GM19025 (cell line): Measurements from ENCODE around the gene HADHA.
"Not testable (repeated sequence)": the region's sequence is repeated elsewhere in the genome, so short reads cannot be mapped to it uniquely, and the experiment has no call there.

ENCODE experiments used
- ATAC-seq: cut with Tn5 transposase; IDR thresholded peaks from one replicate; pipeline ENCODE4 v1.9.1; 2021; ENCODE audit warnings: mild to moderate bottlenecking, low read depth, moderate library complexity; ENCODE audit not compliant: unreplicated experiment

HADHA gene

DNA sequence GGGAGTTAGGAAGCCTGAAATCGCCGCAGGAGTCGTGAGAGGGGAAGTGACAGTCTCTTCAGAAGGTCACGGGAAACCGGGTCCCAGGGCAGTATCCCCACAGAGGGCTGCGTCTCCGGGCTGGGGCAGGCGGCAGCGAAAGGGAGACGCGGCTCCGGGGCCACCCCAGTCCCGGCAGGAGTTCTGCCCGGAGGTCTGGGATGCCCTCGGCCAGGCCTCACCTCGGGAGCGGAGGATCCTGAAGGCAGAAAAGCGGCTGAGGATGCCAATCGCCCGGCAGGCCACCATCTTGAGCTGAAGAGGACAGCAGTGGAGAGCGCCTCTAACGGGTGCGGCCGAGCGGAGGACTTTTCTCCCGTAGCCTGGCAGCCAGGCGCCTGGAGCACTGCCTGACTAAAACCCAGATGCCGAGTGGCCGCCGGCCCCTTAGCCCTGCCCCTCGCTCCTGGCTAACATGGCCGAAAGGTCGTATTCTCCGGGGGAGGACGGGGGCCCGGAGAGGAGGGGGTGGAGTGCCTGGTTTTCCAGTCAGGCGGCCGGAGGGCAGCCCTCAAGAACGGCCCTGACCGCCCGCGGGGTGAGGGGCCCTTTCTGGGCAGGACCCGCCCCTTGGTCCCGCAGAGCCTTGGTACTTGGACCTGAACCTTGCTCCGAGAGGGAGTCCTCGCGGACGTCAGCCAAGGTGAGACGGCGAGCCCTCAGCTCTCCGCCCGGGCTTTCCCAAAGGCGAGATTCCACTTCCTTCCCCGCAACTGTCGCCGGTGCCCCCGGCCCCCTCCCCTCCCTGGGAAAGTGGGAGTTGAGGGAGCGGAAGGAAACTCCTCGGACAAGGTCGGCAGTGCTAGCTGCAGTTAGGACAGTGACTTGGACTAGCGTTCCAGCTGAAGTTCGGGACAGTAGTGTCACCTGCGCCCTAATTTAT lies at the start of gene HADHA, which contains the start of gene HADHB:
HADHA (minus strand) TSS at position 324 of the 922 bp plus-strand sequence; CDS start at position 288, 36 bp downstream.
HADHB (plus strand) TSS at position 631 of the 922 bp plus-strand sequence. CDS start 9,316 bp downstream, outside the sequence.
- ATAC-seq = peak; percentile 73

DNA sequence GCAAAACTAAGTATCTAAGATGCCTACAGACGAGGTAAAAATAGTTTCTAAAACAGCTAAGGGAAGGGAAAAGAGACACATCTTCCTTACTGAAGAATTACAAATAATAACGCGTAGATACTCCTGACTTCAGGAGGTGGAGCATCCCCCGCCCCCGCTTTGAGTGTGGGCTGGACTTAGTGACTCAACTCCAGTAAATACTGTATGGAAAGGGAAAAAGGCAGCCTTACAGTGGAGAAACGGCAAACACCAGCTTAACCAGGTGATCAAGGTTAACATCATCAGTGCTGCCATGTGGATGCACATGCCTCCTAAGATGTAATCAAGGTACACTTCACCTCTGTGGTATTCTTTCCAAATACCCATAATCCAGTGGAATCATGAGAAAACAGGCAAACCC lies 48.2 kb upstream of the HADHA start:
- no peak for ATAC-seq

DNA sequence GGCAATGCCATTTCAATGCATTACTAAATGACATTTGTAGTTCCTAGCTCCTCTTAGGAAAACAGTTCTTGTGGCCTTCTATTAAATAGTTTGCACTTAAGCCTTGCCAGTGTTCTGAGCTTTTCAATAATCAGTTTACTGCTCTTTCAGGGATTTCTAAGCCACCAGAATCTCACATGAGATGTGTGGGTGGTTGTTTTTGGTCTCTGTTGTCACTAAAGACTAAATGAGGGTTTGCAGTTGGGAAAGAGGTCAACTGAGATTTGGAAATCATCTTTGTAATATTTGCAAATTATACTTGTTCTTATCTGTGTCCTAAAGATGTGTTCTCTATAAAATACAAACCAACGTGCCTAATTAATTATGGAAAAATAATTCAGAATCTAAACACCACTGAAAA lies 45.6 kb upstream of the HADHA start:
- no peak for ATAC-seq

DNA sequence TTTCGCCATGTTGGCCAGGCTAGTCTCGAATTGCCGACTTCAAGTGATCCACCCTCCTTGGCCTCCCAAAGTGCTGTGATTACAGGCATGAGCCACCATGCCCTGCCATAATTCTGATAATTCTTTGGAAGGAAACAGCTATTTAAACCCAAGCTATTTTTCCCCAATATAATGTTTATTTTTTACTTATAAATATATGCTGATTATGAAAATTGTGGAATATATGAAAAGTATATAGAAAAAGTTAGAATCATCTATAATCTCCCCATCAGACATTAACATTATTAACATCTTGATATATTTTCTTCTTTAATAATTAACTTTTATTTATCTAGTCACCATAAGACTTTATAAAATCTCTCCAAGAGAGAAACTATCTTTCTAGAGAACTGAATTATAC lies 41.5 kb upstream of the HADHA start:
- ATAC-seq = no peak

DNA sequence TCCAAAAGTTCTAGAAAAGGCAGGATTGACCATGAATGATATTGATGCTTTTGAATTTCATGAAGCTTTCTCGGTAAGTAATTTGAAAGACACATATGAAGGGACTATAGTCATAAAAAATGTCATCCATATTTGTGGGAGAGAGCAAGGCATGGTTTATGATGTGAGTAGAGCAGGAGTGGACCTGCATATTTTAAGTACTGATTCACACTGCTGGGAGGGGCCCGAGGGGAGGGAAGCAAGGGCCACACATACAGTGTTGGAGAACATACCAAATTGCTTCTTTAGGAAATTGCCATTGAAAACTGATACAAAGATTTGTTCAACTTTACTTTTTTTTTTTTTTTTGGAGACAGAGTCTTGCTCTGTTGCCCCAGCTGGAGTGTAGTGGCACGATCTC lies 39.7 kb upstream of the HADHA start:
- no peak for ATAC-seq

DNA sequence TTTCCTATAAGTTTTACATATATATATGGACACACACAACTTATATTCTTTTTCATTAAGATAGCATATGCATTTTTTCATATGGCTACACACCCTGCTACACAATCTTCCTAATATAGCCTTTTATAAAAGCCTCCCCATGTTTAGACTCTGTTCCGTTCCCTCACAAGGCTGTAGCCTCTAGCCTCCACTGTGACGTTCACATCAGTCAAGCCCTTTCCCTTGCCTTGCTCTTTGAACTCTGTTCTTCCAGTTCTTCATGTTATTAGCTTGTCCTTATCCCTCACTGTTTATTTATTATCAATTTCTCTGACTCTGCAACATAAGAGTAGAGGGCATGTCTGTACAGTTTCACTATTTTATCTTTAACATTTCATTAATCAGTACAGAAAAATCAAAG lies 39.2 kb upstream of the HADHA start:
- ATAC-seq = no peak

DNA sequence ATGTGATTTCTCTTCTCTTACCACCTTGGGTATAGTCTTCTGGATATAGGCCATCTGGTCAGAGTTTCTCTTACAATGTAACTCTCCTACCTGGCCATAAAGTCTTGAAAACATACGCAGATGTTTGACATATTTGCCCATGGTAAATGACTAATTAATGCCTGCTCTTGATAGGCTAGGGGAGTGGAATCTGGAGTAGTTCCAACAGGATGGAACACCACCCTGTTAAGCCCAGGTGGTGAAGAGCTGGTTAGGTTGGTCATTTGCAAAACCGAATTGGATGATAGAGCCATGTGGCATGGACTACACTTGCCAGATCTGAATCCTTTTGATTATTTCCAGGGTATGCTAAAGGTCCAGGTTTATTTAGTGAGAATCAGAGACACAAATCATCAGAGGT lies 36.8 kb upstream of the HADHA start:
- no peak for ATAC-seq

DNA sequence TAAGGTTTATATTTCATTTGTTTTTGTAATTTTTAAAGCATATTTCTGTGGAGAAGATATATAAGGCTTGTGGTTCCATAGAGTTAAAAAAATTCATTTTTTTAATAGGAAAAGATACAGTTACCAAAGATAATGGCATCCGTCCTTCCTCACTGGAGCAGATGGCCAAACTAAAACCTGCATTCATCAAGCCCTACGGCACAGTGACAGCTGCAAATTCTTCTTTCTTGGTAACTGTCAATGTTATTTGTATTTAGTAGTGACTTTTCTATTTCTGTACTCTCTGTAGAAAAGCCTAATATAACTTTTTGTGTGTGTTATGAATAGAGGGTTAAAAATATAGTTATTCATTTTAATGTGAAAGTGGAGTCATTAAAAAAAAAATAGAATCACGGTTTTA lies 35.5 kb upstream of the HADHA start:
- no peak for ATAC-seq

DNA sequence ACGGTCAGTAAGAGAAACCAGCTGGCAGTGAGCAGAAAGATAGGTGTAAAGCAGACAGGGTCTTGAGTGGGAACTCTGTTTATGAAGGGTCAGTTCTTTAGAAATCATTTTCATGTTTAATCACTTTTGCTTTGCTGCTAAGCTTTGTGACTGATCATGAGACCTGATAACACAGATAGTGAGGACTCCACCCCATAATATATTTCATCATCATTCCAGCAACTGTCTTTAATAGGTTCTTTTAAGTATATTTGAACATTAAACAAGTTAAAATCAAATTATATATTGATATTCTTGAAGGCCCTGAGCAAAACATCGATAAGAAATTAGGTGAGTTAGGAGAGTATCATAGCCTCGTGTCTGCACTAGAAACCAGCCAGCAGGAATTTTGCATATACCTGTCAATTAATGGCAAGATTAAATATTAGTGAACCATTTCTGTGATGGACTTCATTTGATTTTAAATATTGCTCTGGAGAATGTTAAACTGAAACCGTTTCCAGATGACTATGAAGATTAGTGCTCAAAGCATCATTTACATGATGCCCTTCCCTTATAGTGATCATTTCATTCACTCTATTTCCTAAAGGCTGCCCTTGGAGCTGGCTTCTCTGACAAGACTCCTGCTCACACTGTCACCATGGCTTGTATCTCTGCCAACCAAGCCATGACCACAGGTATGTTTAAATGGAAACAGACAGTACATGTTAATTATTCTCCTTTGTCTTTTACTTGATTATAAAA lies 32.2 kb upstream of the HADHA start:
- ATAC-seq = no peak

DNA sequence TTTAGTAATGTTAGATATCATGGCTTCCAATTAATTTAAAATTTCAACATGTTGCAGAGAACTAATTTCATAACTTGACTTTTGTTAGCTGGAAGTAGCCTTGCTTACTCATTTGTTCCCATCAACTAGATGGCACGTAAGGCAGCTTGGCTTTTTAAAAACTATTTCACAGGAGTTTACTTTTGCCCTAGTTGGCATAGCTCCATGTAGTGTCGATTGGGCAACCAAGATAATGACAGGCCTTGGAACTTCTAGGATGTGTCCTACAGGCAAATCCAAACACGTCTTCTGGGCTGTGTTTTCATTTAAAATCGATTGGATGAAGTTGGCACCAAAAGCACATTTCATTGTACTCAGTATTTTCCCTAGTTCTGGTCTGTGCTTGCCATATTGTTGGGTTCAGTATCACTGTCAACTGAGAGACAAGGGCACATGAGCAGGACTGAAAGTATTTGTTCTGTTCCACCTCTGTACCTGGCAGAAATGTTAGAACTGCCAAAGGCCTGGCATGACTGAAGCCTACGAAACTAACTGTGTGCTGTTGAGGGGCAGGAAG lies 29.7 kb upstream of the HADHA start:
- no peak for ATAC-seq

DNA sequence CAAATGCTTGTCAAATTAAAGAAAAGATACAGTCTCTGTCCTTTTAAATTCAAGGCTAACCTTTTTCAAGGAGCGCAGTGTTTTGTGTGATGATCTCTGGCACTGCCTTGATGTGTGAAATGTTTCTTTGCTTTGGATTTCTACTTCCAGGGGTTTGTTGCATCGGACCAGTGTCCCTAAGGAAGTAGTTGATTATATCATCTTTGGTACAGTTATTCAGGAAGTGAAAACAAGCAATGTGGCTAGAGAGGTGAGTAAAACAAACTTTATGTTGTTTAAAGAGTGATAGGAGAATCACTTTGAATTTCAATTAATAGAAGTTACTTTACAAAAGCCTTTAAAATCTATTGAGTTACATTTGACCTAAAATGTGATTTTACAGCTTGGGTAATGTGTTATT lies 29.1 kb upstream of the HADHA start:
- ATAC-seq = no peak

DNA sequence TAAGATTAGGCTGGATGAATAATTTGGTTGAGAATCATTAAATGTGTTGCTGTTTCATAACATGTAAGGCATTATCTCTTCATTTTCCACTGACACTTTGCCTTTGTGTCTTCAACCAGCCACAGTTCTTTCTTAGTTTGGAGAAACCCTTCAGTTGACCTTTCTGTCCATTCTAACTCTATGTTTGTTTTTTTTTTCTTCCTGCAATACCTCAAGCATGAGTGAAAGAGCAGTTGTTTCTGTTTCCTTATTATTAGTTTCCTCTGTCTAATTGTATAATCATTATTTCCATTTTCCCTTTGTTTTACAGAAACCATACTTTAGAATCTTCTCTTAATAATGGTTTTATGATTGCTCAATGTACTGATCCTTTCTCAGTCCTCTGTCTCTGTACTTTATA lies 25.9 kb upstream of the HADHA start:
- no peak for ATAC-seq

DNA sequence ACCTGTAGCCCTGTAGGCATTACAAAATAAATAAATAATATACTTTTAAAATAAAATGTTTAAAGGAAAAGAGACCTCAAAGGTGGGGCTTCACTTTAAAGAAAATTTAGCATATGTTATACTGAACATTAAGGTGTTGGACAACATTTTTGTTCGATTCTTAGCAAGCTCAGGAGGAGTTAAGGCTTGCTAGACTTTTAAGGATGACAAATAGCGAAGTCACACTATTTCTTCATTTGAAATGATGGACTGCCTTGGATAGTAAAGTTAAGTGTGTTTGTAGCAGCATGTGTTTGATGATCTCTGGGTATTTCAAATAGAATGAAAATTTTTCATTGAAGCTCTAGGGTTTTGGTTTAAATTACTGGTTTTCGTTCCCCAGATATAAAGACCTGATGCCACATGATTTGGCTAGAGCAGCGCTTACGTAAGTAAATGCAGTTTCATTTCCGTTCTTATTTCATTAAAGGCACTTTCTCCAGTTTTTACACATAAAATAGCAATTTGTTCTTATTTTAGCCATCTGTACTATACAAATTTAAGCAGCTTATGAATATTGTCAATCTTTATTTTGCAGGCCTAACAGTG lies 25.2 kb upstream of the HADHA start:
- no peak for ATAC-seq

DNA sequence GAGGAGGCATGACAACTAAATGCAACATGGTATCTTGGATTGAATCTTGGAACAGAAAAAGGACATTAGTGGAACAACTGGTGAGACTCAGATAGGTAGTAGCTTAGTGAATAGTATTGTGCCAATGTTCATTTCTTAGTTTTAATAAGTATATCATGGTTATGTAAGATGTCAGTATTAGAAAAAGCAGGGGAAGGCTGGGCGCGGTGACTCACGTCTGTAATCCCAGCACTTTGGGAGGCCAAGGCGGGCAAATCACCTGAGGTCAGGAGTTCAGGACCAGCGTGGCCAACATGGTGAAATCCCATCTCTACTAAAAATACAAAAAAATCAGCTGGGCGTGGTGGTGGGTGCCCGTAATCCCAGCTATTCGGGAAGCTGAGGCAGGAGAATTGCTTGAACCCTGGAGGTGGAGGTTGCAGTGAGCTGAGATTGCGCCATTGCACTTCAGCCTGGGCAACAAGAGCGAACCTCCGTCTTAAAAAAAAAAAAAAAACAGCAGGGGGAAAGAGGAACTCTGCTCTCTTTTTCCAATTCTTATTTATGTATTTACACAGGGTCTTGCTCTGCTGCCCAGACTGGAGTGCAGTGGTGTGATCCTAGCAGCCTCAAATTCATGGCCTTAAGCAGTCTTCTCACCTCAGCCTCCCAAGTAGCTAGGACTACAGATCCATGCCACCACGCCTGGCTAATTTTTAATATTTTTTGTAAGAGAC lies 24.4 kb upstream of the HADHA start:
- not testable (repeated sequence) for ATAC-seq

DNA sequence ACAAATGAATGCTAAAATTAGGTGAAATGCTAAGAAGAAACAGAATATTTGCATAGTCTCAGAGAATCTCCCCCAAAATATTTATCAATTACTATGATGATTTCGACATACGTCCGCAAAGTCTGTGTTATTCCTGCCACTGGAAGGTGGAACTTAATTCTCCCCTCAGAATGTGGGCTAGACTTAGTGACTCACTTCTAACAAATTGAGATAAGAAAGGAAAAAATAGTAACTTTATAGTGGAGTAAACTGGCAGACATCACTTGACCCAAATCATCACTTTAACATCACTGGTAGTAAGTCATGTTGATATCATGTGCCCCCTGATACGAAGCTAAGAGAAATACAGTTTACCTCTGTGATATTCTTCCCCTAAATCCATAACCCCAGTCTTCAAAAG lies 23.8 kb upstream of the HADHA start:
- ATAC-seq = no peak

DNA sequence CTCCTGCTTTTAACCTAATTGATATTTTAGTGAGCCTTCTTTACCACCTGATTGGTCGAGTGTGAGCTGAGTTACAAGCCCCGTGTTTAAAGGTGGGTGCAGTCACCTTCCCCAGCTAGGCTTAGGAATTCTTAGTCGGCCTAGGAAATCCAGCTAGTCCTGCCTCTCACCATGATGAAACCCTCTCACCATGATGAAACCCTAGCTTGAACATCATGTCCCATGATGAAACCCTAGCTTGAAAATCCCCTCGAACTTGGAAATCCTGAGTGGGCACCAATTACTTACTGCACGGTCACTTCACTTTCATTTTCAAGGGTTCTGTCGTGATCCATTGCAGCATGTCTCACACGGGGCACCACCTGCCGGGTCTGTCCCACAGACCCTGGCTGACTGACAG lies 14.4 kb upstream of the HADHA start:
- not testable (repeated sequence) for ATAC-seq

DNA sequence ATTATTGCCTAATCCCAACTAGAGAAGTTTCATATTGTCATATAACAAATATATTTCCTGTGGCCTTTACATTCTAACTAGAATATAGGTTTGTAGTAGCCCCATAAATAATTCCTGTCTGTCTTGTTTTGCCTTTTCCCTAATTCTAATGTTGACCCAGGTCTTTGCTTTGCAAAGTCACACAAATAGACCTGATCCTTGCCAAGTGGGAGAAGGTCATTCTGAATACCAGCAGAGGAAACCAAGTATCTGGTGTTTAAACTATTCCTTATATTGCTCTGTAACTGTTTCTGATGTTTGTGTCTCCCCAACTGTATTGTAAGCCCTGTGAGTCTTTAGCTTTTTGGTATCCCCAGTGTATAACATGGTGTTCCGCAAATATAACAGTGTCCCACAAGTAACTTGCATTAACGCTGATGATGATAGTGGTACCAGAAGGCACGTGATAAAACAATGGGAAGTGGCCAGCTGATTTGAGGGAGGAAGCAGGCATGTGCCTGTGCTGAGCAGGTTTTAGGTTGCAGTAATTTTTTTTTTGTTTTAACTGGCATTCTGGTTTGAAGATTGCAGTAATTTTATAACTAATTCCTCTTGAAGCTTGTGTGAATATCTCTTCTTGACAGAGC lies 11.4 kb upstream of the HADHA start:
- ATAC-seq = no peak

DNA sequence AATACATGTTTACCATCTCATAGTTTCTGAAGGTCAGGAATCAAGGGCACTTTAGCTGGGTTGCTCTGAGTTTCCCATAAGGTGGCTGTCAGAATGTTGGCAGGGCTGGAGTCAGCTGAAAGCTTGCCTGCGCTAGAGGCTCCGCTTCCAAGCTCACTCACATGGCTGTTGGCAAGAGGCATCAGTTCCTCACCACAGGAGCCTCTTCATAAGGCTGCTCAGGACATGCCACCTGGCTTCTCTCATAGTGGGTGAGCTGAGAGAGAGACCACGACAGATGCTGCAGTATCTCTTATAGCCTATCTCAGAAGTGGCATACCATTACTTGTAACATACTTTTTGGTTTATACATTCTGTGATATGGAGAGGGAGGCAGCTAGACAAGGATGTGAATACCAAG lies 7.5 kb upstream of the HADHA start:
- no peak for ATAC-seq

DNA sequence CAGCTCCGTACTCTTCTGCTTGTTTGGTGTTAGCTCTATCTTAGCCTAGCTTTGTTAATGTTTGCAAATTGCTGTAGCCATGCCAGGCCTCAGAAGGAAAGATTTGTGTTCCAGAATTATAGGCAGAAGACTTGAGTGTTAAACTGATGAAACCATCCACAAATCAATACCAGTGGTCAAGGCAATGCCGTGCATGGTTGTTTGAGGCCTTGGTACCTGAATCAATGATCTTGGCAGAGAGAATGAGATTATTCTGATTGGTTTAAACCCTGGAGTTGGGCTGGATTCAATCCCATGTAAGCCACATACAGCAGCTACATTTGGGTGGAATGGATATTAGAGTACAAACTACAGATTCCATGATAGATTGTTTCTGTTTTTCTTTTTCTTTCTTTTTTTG lies 5.2 kb upstream of the HADHA start:
- ATAC-seq = no peak

DNA sequence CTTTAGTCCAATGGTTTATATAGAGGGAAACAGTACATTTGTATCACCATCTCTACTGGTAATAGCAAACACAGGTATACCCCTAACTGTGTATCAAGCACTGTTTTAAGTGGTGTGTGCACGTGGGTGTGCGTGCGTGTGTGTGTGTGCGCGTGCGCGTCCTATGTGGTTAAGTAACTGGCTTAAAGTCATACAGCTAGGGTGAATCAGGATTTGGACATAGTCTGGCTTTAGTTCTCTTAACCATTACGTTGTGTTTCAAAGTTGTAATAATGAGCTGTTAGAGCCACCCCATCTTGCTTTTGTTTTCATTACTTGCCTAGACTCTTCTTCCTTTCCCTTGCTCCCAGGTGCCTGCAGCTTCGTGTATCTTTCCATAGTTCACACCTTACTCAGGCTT lies 2.4 kb upstream of the HADHA start:
- no peak for ATAC-seq
